Endometrial microvascular endothelial cells (primary cell): Measurements from ENCODE around the gene AGAP1. TPM values are rescaled to one million over a fixed set of nuclear protein-coding genes. Genes with fewer than 3 reads are reported as not detected.

Source experiments
- in situ Hi-C: cut with HindIII; loops from 2 replicates; pipeline ENCODE4 v1.10.0; 2017; ENCODE audit warnings: low sequenced_read_pairs, low pct_unique_long_range_greater_than_20kb; ENCODE audit errors: inconsistent ontology term
- total RNA-seq: library from RNA; depleted of rRNA; stranded (reverse); fragments of >200 nt; gene quantifications from one replicate; pipeline ENCODE4 v1.2.3, GENCODE V29; 2015; ENCODE audit errors: inconsistent ontology term

Gene AGAP1
- total RNA-seq, 1 donor from 2014 or later, result 19.4 TPM

DNA sequence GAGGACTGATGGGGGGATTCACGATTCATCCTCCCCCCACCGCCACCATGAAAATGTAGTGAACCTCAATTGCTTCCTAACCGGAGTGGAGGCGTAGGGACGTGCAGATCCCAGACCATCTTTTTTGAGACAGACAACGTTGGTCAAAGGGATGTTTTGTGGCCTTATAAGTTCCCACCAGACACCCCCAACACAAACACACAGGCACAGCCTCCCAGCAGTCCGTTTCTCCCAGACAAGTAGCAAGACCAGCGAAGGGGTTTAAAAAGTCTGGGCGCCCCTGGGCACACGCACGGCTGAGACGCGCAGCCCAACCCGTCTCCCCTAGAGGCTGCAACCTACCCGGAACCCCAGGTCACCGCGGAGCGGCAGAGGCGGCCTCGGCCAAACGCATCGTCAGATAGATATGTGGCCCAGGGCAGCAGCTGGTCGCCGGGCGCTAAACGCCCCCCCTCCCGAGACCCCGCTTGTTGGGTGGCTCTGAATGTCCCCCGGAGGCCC, 673.0 kb downstream of the AGAP1 start:
- in situ Hi-C loops, result no loop called here

DNA sequence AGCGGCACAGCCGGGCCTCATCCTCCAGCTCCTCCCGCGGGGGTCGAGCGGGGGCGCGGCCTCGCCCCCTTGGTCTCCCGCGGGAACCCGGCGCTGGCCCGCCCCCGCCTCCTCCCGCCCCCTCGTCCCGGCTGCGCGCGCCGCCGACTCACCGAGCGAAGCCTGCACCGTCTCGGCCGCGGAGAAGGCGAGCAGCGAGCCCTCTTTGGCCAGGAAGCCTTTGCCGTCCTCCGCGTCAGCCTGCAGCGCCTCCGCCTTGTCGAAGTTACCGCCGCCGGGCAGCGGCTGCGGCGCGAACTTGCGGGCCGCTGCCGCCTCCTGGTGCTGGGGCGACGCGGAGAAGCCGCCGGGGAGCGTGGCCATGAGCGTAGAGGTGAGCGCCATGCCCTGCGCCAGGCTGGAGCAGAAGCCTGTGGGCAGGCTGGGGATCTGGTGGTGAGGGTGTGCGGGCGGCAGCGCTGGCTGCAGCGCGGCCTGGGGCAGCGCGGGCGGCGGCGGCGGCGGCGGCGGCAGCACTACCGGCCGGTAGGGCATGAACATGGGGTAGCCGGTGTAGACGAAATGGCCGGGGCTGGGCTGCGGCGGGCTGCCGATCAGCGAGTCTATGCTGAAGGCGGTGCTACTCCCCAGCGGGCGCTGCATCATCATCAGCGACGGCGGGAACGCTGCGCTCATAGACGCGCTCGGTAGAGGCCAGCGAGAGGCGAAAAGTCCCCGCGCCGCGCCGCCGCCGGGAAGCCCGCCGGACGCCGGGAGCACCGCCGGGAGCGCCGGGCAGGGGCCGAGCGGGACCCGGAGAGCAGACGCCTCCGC, 673.7 kb downstream of the AGAP1 start:
- in situ Hi-C loops, result no loop called here

DNA sequence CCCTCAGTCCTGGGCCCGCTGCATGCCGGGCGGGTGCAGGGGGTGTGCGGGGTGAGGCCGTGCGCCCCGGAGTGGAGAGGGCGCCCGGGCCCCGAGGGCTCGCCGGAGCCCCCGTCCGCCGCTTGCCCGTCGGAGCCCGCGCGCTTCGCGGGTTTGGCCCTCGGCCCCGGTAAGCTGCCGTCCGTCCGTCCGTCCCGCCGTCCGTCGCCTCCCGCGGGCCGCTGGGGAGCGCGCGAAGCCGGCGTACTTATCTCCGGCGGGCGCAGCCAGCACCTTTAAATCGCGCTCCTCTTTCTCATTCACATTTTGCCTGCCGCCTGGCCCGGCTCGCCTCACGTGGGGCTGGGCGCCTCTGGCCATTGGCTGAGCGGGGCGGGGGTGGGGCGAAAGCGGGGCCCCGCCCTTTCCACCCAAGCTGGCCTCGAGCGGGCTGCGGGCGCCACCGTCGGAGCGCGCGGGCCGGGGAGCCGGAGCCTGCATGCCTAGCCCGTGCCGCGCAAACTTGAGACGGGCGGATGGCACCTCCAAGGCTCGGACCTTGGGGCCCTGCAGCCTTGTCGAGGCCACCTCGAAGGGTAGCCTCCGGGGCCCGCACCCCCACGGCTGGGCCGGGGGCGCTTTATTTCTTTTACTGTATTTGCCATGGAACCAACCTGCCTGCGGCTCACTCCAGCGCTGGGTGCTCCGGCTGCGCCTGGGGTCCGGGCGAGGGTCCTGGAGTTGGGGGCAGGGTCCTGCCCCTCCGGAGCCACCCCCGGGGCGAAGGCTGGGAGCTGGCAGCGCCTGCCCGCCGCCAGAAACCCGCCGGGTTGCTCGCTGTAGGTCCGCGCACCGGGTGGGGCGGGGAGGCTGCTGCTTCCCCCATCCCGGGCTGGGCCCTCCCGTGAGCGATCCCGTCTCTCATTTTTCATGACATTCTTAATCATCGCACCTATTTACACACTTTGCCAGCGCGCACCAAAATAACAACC, 674.6 kb downstream of the AGAP1 start, which contains the start of gene GBX2:
Gene GBX2, minus strand, starts transcription at position 277 of the 971 bp plus-strand sequence. CDS start 415 bp downstream, outside the sequence.
- in situ Hi-C loops, result no loop called here

DNA sequence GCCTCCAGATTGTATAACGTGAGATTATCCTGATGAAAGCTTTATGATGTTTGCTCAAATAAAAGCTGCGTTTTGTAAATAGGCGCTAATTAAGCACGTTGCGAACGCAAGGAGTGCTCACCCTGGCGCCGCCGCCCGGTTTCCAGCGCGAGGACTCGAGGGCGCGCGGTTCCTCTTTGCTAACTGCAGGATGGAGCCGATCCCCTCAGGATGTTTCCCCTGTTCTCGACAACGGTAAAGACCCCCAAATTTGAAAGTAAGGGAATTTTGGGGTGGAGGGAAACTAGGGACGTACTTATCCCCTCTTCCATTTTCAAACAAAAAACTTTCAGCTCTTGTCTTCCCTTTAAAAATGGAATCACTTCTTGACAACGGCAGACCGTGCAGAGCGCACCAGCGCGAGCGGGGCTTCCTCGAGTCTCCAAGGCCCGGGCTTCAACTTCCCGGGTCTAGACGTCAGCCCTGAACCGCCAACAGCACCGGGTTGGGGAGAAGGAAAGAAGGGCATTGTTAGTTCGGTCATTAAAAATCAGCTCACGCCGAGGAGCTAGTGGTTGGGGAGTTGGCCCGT, 675.4 kb downstream of the AGAP1 start:
- in situ Hi-C loops, result no loop called here

DNA sequence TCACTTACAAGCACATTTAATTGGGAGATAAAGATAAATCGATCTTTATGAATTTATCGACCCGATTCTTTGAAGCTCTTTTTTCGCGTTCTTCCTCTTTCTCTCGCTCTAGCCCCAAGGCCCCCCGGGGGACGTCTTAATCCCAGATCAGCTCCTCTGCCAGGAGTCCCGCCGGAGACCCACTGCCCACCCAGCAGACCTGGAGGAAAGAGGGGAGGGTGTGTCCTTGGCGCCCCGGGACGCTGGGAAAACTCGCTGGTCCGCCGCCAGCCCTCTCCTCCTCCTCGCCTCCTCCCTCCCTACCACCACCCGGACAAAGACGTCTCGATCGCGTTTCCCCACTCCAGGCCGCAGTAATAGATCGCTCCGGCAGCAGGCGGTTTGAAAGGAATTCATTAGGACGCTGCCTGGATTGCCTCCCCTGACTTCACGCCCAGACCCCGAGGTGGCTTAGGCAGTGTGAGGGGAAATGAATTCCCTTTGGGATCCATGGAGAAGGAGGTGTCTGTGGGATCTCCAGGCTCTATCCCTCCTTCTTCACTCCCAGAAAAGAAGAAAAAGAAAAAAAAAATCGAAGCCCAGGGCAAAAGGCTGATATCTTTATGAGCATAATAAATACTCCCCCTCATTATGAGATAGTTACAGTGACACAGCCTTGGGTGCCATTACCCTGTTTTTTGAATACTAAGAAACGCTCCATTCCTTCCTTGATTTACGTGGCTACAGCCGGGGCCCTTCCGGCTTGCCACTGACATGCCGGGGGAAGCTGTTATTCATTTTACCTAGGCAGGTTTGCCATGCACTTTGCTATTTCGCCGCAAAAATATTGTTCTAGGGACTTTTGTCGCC, 676.1 kb downstream of the AGAP1 start:
- in situ Hi-C loops, result no loop called here

DNA sequence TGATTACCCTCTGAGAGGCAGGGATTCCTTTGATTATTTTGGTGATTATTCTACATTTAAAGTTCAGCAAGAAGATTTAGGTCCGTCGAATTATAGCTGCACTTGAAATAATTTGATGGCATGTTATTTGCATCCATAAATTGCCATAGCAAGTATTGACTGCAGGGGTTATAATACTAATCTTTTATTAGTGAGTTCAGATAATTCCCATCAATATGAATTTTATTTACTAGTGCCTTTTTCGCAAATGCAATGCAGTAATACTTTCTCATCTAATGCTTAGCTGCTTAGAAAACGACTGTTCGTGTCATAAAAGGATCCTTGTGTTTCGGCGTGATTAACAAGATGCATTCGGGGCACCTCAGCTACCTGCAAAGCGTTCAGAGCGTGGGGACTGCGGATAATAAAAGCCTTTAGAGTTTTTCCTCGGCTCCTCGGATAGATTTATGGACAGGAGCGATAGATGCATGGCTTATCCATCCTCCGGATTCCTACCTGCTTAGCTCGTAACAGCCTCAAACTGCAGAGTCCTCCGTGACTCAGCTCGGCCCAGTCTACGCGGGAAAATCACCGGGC, 676.8 kb downstream of the AGAP1 start:
- in situ Hi-C loops, result no loop called here

DNA sequence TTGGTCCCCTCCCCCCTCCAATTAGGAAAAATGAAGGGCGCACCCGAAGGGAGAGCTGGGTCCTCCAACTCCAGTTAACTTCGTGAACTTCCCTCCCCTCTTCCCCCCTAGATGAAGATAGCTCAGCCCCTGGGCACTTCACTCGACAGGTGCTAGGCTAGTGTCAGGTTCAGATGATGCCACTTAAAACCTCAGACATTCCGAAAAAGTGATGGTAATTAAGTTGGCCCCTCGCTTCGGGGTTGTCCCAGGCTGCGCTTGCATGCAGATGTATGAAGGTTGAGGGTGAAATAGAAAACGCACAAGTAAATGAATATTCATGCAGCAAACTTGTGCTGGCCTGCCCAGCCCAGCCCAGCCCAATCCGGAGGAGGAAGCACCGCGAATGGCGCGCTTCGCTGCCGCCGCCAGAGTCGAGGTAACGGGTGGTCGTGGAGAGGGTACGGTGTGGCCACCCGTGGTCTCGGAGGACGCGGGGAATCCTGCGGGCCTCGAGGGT, 677.4 kb downstream of the AGAP1 start:
- in situ Hi-C loops, result no loop called here

DNA sequence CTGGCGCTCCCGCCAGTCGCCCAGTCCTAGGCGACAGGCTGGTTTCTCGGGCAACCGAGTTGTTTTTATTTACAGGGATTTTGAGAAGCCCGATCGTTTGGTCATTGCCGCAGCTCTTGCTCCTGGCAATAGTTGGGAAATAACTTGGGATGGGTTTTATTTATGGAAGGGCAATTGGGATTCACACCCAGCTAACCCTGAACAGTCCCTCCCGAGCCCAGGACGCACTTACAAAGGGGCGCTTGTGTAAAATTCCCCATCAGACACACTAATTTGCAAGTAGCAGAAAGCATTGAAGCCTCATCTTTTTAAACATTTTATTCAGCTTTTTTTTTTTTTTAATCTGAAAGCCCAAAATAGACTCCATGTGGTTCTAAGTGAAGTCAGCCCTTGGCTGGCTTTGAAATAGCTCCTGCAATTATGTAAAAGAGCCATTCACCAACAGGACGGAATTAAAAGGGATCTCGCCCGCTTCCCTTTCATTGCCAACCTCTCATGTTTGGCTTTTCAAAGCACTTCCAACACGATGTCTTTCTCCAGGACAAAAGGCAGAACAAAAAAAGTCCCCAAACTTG, 677.9 kb downstream of the AGAP1 start:
- in situ Hi-C loops, result no loop called here

DNA sequence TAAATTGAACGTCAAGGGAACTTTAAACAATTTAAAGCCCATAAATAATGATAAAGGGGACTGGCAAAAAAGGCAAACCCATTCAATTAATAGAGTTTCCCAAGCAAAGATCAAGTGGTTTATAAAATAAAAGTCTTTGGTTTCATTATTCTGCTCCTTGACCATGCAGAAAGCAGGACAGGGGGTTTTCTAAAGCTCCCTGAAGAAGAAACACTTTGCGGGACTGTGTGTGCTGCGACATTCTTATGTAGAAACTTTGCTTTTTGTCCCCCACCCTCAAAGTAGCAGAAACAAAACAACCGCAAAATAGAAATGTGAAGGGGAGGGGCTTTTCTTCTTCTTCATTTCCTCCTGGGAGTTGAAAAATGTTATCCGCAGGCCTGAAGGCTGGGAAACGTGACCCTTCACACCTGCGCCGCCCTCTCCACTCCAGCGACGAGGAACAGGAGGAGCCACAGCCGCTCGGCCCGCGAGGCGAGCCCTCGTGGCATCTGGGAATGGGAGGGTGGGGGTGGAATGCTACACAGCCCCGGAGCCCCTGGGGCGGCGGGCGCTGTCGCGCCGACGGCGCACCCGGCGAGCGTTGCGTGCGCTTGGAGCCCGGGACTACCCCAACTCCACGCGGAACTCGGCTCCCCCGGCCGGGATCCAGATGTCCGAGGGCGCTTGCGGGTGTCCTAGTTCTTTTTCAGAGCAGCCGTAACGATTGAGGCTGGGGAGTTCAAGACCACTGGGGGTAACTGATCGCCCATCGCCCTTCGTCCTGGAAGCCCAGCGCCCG, 678.6 kb downstream of the AGAP1 start:
- in situ Hi-C loops, result no loop called here

DNA sequence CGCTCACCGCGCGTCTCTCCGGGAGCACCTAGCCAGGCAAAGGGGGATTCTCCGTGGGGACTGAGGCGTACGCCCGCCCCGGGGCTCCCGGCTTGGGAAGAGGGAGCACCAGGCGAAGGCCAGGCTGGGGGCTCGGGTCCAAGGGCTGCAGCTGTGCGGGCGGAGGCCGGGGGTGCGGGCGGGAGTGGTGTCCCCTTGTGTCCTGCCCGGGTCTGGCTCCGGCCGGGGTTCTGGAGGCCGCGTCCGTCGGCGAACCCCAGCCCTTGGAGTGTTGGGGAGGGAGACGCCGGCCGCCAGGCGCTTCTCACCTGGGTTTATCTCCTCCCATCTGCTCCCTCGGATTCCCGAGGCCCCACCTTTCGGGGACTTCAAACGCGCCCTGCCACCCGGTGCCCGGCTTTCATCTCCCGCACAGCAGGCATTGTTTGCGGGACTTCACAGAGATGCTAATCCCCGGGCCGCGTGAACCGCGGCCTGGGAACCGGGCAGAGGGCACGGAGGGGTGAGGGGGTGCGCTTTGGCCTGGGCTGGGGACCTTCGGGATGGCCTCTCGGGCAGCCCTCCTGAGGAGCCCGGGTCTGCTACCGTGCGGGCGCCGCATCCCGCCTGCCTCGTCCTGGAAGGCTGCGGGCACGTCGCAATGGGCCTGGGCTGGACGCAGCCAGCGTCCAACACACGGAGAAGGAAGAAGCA, 679.3 kb downstream of the AGAP1 start:
- in situ Hi-C loops, result no loop called here

DNA sequence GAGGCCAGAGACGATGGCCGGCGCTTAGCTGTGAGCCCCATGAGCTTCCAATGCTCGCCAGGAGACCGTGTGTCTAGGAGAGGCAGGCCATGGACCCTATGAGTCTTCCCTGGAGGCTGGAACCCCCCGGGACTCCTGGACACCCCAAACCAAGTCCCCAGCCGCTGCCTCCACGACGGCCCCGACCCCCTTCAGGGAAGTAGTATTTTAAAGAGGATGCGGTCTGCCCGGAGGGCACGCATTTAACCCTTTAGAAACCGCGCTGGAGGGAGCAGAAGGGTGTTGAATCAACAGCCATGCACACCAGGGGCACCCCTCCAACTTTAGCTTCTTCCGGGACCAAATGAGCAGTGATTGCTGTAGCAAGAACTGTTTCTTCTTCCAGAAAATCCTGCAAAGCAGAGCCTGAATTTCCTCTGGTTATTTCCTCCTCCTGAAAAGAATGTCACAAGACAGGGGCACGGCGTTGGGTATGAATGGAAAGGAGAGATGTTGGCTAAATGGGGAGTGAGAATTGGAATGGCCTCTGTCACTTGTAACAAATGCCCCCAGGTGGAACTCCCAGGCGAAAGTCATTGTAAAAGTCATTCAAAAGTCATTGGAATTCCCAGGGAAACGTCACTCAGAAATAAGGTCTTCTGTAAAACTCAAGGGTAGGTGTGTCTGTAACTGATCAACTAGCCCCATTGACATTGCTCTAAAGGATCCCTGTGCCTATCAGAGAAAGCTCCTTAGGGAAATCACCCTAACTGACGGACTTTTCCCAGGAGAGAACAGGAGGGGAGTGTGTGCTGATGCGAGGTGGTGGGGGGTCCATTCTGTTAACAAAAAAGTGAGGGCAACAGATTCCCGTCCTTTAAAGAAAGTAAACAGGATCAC, 680.1 kb downstream of the AGAP1 start:
- in situ Hi-C loops, result no loop called here

DNA sequence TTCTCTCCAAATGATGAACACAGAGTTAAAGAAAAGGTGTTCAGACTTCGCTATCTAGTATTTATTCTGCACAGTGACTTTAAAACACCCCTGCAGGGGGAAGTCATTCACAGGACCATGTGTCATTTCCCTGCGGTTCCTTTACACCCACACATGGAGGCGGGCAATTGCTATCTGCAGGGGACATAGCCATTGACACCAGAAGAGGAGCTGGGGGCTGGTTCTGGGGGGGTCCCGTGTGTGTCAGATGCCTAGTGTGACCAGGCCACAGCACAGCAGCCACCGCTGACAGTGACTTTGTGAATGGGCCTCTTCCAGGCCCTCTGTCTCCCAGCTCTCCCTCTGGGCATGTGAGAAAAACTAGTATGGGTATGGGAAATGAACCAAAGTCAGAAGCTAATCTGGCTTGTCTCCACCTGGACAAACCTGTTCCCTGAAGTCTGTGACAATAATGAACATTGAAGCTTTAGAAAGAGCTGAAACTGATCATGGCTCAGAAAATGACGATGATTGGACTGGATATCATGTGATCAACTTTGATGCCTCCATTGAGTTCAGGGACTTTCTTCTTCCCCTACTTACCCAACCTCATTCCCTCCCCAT, 681.8 kb downstream of the AGAP1 start:
- in situ Hi-C loops, result loop anchor here (25.0 kb wide), 1 partner anchor 388 kb away; no protein-coding TSS in a partner anchor

DNA sequence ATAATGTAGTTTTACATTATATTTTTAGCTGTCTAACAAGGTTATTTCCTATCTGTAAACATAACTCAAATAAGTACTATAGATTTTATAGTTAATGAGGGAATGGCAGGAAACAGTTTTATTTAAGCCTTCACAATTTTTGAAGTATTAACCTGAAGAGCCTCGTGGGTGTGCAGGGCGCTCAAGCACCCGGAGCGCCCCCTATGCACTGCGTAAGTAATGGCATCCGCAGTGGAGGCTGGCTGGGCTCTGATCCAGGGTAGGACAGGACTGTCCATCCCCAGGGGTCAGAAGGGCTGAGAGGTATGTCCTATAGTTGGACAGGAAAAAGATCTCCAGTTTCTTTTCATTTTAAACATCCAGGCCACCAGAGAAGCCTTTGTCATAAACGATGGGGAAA, 682.6 kb downstream of the AGAP1 start:
- in situ Hi-C loops, result loop anchor here (25.0 kb wide), 1 partner anchor 389 kb away; no protein-coding TSS in a partner anchor

DNA sequence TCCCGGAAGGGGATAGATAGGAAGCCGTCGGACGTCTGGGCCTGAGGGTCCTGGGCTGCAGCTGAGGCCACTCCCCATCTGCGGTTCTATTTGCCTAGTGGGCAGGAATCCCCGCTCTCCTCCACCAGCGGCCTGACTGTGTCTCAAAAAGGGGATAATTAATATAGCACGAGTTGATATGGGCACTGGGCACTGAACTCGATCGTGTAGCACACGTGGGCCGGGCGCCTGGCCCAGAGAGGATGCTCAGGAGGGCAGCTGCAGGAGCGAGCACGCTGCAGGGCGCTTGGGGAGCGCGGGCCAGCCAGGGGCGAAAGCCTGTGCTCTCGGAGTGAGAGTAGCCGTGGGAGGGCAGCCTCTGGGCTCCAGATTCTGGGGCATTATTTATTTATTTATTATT, 683.1 kb downstream of the AGAP1 start:
- in situ Hi-C loops, result loop anchor here (25.0 kb wide), 1 partner anchor 390 kb away; no protein-coding TSS in a partner anchor

DNA sequence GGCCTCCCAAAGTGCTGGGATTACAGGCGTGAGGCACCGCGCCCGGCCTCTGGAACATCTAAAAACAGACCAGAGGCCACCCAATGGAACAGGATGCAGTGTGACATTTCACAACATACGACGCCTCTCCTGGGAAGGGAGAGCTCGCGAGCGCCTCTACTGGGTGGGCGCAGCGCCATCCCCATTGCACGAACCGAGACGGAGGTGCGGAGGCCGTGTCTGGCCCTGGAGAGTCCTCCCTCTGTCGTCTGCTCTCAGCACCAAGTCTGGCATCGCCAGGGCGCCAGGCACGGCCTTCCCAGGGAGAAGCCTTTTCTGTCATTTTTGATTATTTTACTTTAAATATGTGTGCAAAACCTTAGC, 683.7 kb downstream of the AGAP1 start:
- in situ Hi-C loops, result loop anchor here (25.0 kb wide), 1 partner anchor 390 kb away; no protein-coding TSS in a partner anchor
